ENCODE data around the gene PLA2G4F. TPM values are rescaled to one million over a fixed set of nuclear protein-coding genes. Genes with fewer than 3 reads are reported as not detected.

Gene PLA2G4F
- total RNA-seq, 1 experiment from 2014 or later = not detected

- Histone ChIP-seq H3K56ac (ENCODE audit: insufficient read length, low read depth, low read length) (no peak overlapping the region), H3K9ac (ENCODE audit: extremely low read depth, insufficient read length, low read length) (no peak overlapping the region), H2BK15ac (ENCODE audit: low read depth, low read length) (no peak overlapping the region), H2BK12ac (ENCODE audit: insufficient read length, low read depth, low read length) (no peak overlapping the region), H4K20me1 (ENCODE audit: control insufficient read depth, insufficient read depth, insufficient read length) (no peaks in the 10 kb centered on the region), H3K9me3 (ENCODE audit: control insufficient read depth, low read depth, low read length) (no peaks in the 10 kb centered on the region), H3K79me1 (ENCODE audit: insufficient read depth, low read depth, low read length, poor library complexity, severe bottlenecking) (no peaks in the 10 kb centered on the region), H2AK5ac (ENCODE audit: insufficient read length, low read length) (no peak overlapping the region), H4K91ac (ENCODE audit: insufficient read length, low read depth, low read length) (no peak overlapping the region), H3K23ac (ENCODE audit: insufficient read length, low read depth, low read length) (no peak overlapping the region), H3K23me2 (ENCODE audit: insufficient read length, low read depth, low read length, poor library complexity, severe bottlenecking) (no peaks in the 10 kb centered on the region), H2AFZ (ENCODE audit: low read length) (no peak overlapping the region), H4K5ac (ENCODE audit: insufficient read length, low read depth, low read length) (no peak overlapping the region), H3K4me2 (ENCODE audit: insufficient read depth, insufficient read length, low read length) (no peak overlapping the region), H4K8ac (replicated peaks; ENCODE audit: insufficient read length, low read depth, low read length) (no peak overlapping the region), H2BK20ac (ENCODE audit: low read depth, low read length, poor library complexity, severe bottlenecking) (no peak overlapping the region), H2BK120ac (ENCODE audit: low read depth, low read length, poor library complexity, severe bottlenecking) (no peak overlapping the region), H3K27me3 (ENCODE audit: insufficient read depth, low read length) (no peaks in the 10 kb centered on the region), H3K14ac (ENCODE audit: insufficient read depth, low read length) (no peak overlapping the region), H2BK5ac (ENCODE audit: insufficient read length, low read length) (no peak overlapping the region), H3K79me2 (ENCODE audit: insufficient read depth, low read length) (no peaks in the 10 kb centered on the region), H3K27ac (ENCODE audit: insufficient read length, low read depth, low read length) (no peak overlapping the region), H3T11ph (ENCODE audit: low read length) (no peak overlapping the region), H3K18ac (ENCODE audit: insufficient read length, low read depth, low read length) (no peak overlapping the region), H3K4ac (ENCODE audit: low read depth, low read length) (no peak overlapping the region), H3K4me1 (ENCODE audit: insufficient read depth, low read length) (no peaks in the 10 kb centered on the region)
- Mint-ChIP-seq H3K4me3 (no peak overlapping the region), H3K9me3 (no peaks in the 10 kb centered on the region; a peak in 1 of 5 replicates), H3K27ac (no peak overlapping the region), H3K4me1 (no peaks in the 10 kb centered on the region), H3K27me3 (ENCODE audit: low read depth) (no peaks in the 10 kb centered on the region), H3K36me3 (ENCODE audit: insufficient read depth in 1 of 3, low read depth in 3 of 3) (peaks cover 16 to 47% (median 34%) of the 10 kb centered on the region in 3 experiments; a peak in 6 of 7 replicates)
- WGBS (ENCODE audit: extremely low coverage, insufficient read length, low lambda C conversion rate) = no CpG with 5 or more reads among the region's 3 CpGs
- TF ChIP-seq CTCF (conservative IDR thresholded peaks at IDR 0.05) = no peak
- no peak for DNase-seq
These were observed 36.9 kb upstream of the PLA2G4F start for GRCh38 chr15:42193383-42193782.
